ENCODE measurements around the gene SSBP2.

SSBP2 gene

DNA sequence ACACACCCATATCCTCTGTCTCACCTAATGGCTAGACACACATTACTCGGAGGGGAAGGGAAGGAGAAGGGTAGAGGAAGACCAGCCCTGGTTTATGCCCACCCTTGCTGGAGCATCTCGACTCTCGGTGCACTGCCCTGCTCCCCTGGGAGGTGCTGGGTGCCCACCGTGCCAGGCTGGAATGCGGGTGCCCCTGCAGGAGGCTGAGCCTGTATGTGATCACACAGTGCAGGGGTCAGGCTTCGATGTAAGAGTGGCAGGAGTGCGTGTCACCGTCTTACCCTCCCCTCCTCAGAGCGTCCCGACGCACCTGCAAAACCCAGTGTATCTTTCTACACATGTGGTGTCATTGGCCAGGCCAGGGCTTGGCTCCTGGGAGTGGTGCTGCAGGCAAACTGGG, 349.6 kb downstream of the SSBP2 start:
- Mint-ChIP-seq H3K9me3 (no peaks in the 10 kb centered on the region), H3K27me3 (peaks cover 28 to 60% of the 10 kb centered on the region in 2 donors), H3K36me3 (ENCODE audit: insufficient read depth) (no peaks in the 10 kb centered on the region), H3K27ac (no peak overlapping the region), H3K4me1 (ENCODE audit: low read depth in 2 of 2) (peaks cover 0 to 3% of the 10 kb centered on the region in 2 donors), H3K4me3 (no peak overlapping the region)
- DNase-seq (no peak), ATAC-seq (replicated peaks) (no peak)

DNA sequence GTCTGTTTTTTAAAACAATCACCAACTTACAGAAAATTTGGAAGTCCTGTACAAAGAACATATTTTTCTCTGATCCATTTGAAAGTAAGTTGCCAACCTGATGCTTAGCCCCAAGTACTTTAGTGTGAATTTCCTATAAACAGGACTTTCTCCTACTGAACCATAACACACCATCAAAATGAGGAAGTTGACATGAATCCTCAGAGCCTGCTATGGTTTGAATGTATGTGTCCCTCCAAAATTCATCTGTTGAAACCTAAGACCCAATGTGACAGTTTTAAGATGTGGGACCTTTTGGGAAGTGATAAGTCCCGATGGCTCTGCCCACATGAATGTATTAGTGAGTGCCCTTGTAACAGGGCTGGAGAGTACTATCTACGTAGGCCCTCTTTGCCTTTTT, 350.5 kb downstream of the SSBP2 start:
- Mint-ChIP-seq H3K4me1 (ENCODE audit: low read depth in 2 of 2) (peaks cover 0 to 3% of the 10 kb centered on the region in 2 donors), H3K36me3 (ENCODE audit: insufficient read depth) (no peaks in the 10 kb centered on the region), H3K27me3 (peaks cover 33 to 69% of the 10 kb centered on the region in 2 donors), H3K27ac (no peak overlapping the region), H3K4me3 (no peak overlapping the region), H3K9me3 (no peaks in the 10 kb centered on the region)
- DNase-seq (no peak), ATAC-seq (replicated peaks) (no peak)

DNA sequence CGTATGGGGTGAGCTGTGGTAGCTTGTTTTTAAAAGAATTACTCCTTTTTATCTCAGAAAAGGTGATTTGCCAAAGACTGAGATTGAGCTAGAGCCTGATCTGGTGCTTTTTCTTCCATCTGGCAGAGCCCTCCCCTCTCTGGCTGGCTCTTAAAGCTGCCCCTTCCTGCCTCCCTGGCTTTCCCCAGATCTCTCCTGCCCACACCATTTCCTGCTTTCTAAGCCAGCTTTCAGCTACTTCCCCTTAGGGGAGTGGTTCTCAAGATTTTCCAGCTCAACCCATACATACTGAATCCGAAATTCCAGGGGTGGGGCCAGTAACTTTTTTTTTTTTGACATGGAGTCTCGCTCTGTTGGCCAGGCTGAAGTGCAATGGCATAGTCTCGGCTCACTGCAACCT, 352.2 kb downstream of the SSBP2 start:
- H3K4me1 Mint-ChIP-seq (ENCODE audit: low read depth in 2 of 2): peaks cover 0 to 3% of the 10 kb centered on the region in 2 donors
- peaks cover 29 to 76% of the 10 kb centered on the region in 2 donors for H3K27me3 Mint-ChIP-seq
- ATAC-seq (replicated peaks): no peak
- H3K9me3 Mint-ChIP-seq: no peaks in the 10 kb centered on the region
- no peak overlapping the region for H3K27ac Mint-ChIP-seq
- H3K36me3 Mint-ChIP-seq (ENCODE audit: insufficient read depth): no peaks in the 10 kb centered on the region
- H3K4me3 Mint-ChIP-seq: no peak overlapping the region
- DNase-seq: no peak

DNA sequence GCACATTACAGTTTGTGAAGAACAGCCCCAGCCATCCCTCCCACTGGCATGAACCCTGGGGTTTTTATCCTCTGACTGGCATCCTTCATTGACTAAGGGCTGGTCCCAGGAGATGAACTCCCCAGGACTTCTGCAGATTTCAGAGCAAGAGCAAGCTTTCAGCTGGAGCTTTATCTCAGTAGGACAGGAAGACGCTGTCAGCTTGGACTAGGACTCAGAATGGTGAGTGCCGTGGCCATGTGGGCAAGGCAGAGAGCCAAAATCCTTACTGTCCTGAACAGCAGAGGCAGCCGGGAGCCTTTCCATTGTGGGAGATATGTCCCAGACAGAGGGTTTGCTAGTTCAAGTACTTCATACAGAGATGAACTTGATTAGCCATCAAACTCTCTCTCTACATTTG, 353.7 kb downstream of the SSBP2 start:
- Mint-ChIP-seq H3K4me3 (no peak overlapping the region), H3K27ac (no peak overlapping the region), H3K27me3 (peaks cover 42 to 88% of the 10 kb centered on the region in 2 donors), H3K36me3 (ENCODE audit: insufficient read depth) (no peaks in the 10 kb centered on the region), H3K9me3 (no peaks in the 10 kb centered on the region), H3K4me1 (ENCODE audit: low read depth in 2 of 2) (peaks cover 0 to 3% of the 10 kb centered on the region in 2 donors)
- ATAC-seq (replicated peaks) (no peak), DNase-seq (no peak)

DNA sequence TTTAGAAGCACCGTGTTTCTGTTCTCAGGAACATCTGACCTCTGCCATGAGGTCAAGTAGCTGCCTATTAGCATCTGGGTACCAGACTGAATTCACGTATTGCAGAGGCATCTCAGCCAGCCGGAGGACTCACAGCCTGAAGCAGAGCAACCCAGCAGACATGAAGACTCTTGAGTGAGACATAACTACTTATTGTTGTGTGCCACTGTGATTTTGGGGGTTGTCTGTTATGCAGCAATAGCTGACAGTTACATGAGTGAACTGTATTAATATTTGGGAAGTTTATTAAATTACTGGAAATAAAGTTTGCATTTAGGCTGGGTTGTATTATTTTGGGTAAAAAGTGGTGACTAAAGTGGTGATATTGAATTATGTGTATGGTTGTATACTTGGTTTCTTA, 355.6 kb downstream of the SSBP2 start:
- DNase-seq (no peak), ATAC-seq (replicated peaks) (no peak)
- no peaks in the 10 kb centered on the region for H3K9me3 Mint-ChIP-seq
- H3K4me1 Mint-ChIP-seq (ENCODE audit: low read depth in 2 of 2): no peaks in the 10 kb centered on the region
- H3K36me3 Mint-ChIP-seq (ENCODE audit: insufficient read depth): peaks cover 2% of the 10 kb centered on the region
- H3K27me3 Mint-ChIP-seq: peaks cover 47 to 90% of the 10 kb centered on the region in 2 donors
- H3K4me3 Mint-ChIP-seq: no peak overlapping the region
- no peak overlapping the region for H3K27ac Mint-ChIP-seq

DNA sequence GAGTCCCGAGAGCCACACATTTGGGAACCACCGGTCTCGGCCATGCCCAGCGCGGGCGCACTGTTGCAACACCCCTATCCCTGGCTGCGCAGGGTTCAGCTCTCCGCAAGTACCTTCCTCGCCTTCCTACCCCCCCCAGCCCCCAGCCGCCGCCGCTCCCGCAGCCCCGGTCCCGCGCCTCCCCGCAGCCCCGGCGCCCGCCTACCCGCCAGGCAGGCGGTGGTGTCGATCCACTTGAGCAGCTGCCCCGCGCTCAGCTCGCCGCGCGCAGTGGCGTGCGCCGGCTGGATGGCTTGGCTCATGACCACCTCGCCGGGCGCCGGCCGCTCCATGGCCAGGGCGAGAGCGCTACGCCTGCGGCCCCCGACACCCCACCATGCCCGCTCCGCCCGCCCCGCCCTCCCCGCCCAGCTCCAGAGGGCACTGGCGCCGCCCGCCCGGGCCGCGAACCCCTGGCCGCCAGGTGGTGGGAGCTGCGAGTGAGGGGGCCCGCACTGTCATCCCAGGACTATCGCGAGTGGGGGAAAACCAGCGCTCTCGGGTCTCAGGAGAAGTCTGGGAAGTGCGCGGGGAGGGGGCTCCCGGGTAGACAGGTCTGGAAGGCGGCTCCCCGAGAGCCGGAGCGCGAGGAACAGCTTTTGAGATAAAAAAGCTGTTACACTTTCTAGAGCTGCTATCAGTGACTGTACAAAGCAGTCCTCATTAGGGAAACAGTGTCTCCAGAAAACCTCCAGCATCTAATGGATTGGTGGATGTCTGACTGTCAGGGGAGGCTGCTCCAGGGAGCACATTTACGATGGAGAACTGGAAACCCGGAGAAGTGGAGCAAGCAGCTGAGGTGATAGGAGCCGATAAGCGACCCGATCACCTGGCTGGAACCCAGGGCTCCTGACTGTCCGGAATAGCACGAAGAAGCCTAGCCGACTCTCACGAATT, 356.8 kb downstream of the SSBP2 start, which contains the start of gene ACOT12:
Gene ACOT12, minus strand, starts transcription at position 352 of the 936 bp plus-strand sequence. Its CDS starts 20 bp downstream, at position 332.
- Mint-ChIP-seq H3K4me3 (peak within 1 kb of the TSS; percentile 26 to 37), H3K36me3 (ENCODE audit: insufficient read depth) (peaks cover 2% of the 10 kb centered on the region), H3K4me1 (ENCODE audit: low read depth in 2 of 2) (no peaks in the 10 kb centered on the region), H3K27me3 (peaks cover 53 to 86% of the 10 kb centered on the region in 2 donors), H3K27ac (peak within 1 kb of the TSS in 1 of 2 donors; percentile 52), H3K9me3 (no peaks in the 10 kb centered on the region)
- no peak for ATAC-seq (replicated peaks)
- no peak for DNase-seq

DNA sequence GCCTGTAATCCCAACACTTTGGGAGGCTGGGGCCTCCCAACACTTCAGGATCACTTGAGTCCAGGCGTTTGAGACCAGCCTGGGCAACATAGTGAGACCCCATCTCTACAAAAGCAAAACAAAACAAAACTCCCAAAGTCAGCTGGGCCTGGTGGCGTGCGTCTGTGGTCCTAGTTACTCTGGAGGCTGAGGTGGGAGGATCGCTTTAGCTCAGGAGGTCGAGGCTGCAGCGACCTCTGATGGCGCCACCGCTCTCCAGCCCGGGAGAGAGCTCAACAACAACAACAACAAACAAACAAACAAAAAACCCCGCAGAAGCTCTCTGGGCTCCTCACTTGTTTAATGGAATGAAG, 357.5 kb downstream of the SSBP2 start:
- Mint-ChIP-seq H3K4me1 (ENCODE audit: low read depth in 2 of 2) (no peaks in the 10 kb centered on the region), H3K9me3 (no peaks in the 10 kb centered on the region), H3K4me3 (peak overlapping the region; percentile 19 to 26), H3K36me3 (ENCODE audit: insufficient read depth) (peaks cover 2% of the 10 kb centered on the region), H3K27me3 (peaks cover 53 to 86% of the 10 kb centered on the region in 2 donors), H3K27ac (peak overlapping the region in 1 of 2 donors; percentile 52)
- ATAC-seq (replicated peaks) (no peak), DNase-seq (no peak)

DNA sequence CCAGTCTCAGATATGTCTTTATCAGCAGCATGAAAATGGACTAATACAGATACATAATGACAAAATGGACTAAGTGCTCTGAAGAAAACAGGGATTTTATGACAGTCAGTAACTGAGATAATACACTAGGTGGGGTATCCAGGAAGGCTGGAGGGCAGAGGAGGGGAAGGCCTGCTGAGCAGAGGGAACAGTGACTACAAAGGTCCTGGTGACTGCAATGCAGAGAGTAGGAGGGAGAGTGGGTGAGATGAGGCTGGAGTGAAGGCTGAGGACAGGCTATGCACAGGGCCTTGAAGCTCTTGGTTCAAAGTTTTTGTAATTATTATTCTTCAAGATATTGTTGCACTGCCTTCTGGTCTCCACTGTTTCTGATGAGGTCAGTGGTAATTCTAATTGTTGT, 361.9 kb downstream of the SSBP2 start:
- H3K4me1 Mint-ChIP-seq (ENCODE audit: low read depth in 2 of 2): no peaks in the 10 kb centered on the region
- ATAC-seq (replicated peaks) (no peak), DNase-seq (no peak)
- peaks cover 2% of the 10 kb centered on the region for H3K36me3 Mint-ChIP-seq (ENCODE audit: insufficient read depth)
- H3K27me3 Mint-ChIP-seq: peaks cover 48 to 54% of the 10 kb centered on the region in 2 donors
- no peak overlapping the region for H3K27ac Mint-ChIP-seq
- H3K9me3 Mint-ChIP-seq: no peaks in the 10 kb centered on the region
- no peak overlapping the region for H3K4me3 Mint-ChIP-seq

DNA sequence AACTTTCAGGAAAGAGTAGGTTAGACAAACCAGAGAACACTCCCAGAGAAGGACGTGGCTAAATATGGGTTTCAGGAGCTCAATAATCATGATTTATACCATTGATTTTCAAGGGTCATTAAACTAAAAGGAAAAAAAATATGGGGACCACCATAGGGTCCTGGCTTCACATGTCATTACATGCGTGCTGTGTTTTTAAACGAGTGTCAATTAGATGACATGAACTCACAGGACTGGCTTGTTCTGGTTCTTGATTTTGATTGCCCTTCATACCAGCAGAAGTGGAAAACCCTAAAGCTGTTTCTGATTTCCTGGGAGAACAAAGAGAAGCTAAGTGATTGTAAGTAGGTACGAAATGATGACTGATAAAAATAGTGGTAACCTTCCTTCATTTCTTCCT, 362.7 kb downstream of the SSBP2 start:
- Mint-ChIP-seq H3K27ac (no peak overlapping the region), H3K27me3 (peaks cover 43 to 47% of the 10 kb centered on the region in 2 donors), H3K4me3 (no peak overlapping the region), H3K36me3 (ENCODE audit: insufficient read depth) (peaks cover 2% of the 10 kb centered on the region), H3K9me3 (no peaks in the 10 kb centered on the region), H3K4me1 (ENCODE audit: low read depth in 2 of 2) (no peaks in the 10 kb centered on the region)
- no peak for ATAC-seq (replicated peaks)
- no peak for DNase-seq

DNA sequence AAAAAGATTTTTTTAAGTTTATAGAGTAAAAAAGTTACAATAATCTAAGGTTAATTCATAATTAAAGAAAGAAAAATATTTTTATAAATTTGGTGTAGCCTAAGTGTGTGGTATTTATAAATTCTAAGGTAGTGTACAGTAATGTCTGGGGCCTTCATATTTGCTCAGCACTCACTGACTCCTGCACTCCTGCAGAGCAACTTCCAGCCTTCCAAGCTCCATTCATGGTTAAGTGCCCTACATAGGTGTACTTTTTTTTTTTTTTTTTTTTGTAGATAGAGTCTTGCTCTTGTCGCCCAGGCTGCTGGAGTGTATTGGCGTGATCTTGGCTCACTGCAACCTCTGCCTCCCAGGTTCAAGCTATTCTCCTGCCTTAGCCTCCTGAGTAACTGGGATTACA, 367.0 kb downstream of the SSBP2 start:
- no peaks in the 10 kb centered on the region for H3K9me3 Mint-ChIP-seq
- ATAC-seq (replicated peaks) (no peak), DNase-seq (no peak)
- H3K4me3 Mint-ChIP-seq: no peak overlapping the region
- H3K4me1 Mint-ChIP-seq (ENCODE audit: low read depth in 2 of 2): no peaks in the 10 kb centered on the region
- no peaks in the 10 kb centered on the region for H3K36me3 Mint-ChIP-seq (ENCODE audit: insufficient read depth)
- H3K27me3 Mint-ChIP-seq: peaks cover 7 to 9% of the 10 kb centered on the region in 2 donors
- H3K27ac Mint-ChIP-seq: no peak overlapping the region

DNA sequence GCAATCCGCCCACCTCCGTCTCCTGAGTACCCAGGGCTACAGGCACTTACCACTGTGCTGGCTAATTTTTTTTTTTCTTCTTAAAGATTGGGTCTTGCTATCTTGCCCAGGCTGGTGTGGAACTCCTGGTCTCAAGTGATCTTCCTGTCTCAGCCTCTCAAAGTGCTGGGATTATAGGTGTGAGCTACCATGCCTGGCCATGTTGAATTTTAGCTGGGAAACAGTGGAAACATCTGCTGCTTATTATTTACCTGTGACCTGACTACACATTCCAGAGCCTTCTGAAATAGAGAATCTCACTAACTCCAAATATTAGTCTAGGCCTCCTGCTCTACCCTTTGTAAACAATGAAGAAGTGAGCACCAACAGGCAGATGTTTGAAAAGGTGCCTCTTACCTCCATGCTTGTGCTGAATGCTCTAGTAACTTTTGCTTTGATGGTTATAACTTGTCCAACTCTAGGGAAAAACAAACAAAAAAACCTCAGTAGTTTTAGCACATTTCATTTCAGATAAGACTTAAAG, 379.5 kb downstream of the SSBP2 start:
- no peak overlapping the region for H3K4me3 Mint-ChIP-seq
- no peaks in the 10 kb centered on the region for H3K9me3 Mint-ChIP-seq
- H3K4me1 Mint-ChIP-seq (ENCODE audit: low read depth in 2 of 2): peaks cover 0 to 2% of the 10 kb centered on the region in 2 donors
- no peak for DNase-seq
- ATAC-seq (replicated peaks): no peak
- H3K36me3 Mint-ChIP-seq (ENCODE audit: insufficient read depth): no peaks in the 10 kb centered on the region
- H3K27me3 Mint-ChIP-seq: peaks cover 24% of the 10 kb centered on the region in 2 donors
- H3K27ac Mint-ChIP-seq: no peak overlapping the region

DNA sequence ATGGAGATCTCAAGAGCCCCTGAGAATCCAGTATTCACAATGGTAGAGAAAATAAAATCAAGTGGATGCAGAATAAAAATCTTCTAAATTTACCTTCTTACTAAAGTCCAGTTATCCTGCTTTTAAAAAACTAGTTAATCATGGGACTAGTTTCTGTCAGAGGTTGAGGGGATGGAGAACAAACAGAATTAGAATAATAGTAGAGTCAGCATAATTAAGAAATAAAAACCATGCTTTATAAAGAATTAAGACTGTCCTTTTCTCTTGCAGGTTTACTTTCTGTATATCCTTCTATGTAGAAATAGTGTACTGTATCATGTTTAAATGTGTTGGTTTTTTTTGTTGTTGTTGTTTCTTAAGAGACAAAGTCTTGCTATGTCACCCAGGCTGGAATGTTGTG, 380.0 kb downstream of the SSBP2 start:
- DNase-seq: no peak
- Mint-ChIP-seq H3K27ac (no peak overlapping the region), H3K4me3 (no peak overlapping the region)

DNA sequence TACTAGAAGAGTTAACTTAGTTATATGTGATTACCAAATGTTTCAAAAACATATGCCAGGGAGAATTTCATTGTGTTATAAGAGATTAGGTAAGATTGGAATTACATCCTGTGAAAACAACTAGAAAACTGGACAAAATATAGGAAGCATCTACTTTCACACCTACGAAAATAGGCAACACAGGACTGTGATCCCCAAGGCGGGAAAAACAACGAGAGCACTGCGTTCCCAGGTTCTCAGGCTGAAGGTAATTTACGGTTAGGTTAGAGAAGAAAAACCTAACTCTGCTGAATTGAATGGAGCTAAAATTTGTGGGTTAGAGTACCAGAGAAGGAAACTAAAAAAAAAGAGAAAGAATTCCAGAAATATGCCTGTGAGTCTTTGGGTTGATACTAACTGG, 385.4 kb downstream of the SSBP2 start:
- ATAC-seq (replicated peaks): no peak

More for the DNA sequence above, 380.0 kb downstream of the SSBP2 start:
- Mint-ChIP-seq H3K4me1 (ENCODE audit: low read depth in 2 of 2) (peaks cover 0 to 2% of the 10 kb centered on the region in 2 donors), H3K9me3 (no peaks in the 10 kb centered on the region), H3K27me3 (peaks cover 23% of the 10 kb centered on the region in 2 donors), H3K36me3 (ENCODE audit: insufficient read depth) (no peaks in the 10 kb centered on the region)
- ATAC-seq (replicated peaks): no peak

More for the DNA sequence above, 385.4 kb downstream of the SSBP2 start:
- peaks cover 0 to 2% of the 10 kb centered on the region in 2 donors for H3K4me1 Mint-ChIP-seq (ENCODE audit: low read depth in 2 of 2)
- H3K9me3 Mint-ChIP-seq: no peaks in the 10 kb centered on the region
- no peaks in the 10 kb centered on the region for H3K36me3 Mint-ChIP-seq (ENCODE audit: insufficient read depth)
- peaks cover 6 to 12% of the 10 kb centered on the region in 2 donors for H3K27me3 Mint-ChIP-seq
- H3K4me3 Mint-ChIP-seq: no peak overlapping the region
- DNase-seq: no peak
- H3K27ac Mint-ChIP-seq: no peak overlapping the region

Data from effector memory CD8-positive, alpha-beta T cell (primary cell).